ENCODE results near the gene DNAJB4.
"Not testable (repeated sequence)": the region's sequence is repeated elsewhere in the genome, so short reads cannot be mapped to it uniquely, and the experiment has no call there.

Gene DNAJB4

DNA sequence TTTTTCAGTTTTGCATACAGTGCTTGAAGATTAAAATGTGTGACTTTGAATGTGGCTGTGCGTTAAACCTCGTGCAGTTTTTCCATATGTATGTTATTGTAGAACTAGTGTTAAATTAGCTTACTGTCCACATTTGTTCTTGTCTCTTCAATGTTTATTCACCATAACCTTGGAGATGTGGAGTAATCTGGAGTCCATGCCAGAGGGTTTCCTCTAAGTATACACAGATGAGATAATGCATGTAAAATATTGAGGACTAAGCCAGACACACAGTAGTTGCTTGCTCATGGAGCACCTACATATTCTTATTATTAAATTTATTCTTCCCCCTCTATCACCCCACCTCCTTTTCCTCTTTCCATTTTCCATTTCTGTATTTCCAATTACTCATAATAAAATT is 33.3 kb downstream of the DNAJB4 start:
- DNase-seq (ENCODE audit: low spot score), result no peak

DNA sequence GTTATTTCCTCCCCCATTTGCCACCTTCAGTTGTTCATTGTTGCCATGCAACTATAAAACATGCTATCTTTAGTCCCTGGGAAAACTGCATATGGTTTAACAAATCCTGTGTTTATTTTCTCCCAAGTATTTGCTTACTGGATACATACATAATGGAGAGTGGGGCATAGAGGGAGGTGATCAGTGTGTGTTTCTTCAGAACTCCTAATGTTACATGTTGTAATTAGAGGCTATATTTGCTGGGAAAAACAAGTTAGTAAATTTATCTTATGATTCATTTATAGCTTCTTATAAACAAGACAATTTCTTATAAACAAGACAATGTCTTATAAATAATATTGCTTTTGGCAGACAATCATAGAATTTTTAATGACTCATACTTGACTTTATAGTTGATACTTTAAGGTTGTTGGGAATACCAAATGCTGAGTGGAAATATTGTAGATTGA is 33.8 kb downstream of the DNAJB4 start:
- no peak for DNase-seq (ENCODE audit: low spot score)

DNA sequence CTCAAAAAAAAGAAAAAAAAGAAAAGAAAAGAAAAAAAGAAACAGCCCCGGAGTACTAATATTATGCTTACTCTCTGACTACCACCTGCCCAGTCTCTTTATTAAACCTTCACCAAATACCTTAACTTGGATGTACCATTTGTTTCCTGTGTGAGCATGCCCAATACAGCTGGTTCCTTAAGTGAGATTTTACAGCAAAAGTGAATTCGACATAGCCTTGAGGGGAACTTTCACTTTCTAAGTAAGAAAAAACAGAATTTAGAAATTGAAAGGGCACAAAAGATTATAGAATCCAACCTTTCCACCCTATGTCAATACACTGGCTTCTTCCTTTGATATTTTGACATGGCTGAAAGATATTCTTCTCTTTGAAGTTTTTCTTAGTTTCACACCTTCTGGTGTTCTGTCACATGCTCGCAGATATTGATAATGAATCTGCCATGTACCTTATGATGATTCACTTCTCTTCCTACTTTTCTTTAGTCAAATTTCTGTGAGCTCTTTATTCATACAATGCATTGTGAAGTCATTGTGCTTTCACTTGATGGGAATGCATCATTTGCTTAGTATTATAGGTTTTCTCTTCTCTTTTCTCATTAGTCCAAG is 35.8 kb downstream of the DNAJB4 start:
- DNase-seq (ENCODE audit: low spot score), result no peak

DNA sequence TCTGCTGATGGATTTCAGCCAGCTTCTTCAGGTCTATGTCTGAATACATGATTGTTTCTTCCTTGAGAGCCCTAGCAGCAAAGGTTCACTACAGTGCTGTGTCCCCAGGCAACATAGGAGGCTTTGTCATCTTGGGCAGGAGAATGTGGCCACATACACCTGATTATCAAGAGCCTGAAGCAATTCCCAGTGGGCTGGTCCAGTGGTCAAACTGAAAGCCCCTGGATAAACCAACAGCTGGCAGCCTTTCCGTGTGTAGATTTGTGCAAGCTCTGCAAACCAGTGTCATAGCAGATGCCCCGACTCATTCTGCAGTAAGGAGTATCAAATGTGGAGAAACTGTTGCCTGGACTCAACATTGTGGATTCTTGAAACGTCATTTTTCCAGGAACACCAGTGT is 38.7 kb downstream of the DNAJB4 start:
- no peak for DNase-seq (ENCODE audit: low spot score)

DNA sequence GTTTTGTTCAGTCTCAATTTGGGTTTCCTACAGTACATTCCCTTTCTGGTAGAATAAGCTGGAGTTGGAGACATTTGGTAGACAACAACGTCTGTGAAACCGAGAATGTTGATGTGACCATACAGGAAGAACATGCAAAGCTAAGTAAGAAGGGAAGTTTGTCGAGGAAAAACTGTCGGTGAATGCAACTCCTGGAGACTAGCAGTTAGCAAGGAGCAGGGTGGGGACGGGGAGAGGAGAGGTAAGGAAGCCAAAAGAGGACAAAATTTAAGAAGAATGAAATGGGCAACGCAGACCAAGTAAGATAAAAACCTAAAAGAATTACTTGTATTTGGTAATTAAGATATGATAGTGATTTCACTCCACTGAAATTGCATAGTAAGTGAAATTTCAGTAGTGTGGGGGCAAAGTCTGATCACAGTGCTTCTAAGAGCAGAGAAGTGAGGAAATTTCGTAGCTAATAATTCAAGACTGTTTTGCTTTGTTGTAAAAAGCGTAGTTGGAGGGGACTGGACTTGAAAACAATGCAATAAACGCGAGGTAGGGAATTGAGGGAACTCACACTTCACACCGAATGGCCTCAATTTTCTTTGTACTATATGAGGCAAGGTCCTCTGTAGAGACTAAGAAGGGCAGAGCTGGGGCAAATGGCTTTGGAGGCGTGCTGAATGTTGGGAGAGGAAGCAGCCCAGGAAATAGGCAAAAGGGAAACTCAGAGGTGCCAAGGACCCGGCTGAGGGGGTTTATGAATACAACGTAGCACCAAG is 40.2 kb downstream of the DNAJB4 start:
- DNase-seq (ENCODE audit: low spot score), result no peak

DNA sequence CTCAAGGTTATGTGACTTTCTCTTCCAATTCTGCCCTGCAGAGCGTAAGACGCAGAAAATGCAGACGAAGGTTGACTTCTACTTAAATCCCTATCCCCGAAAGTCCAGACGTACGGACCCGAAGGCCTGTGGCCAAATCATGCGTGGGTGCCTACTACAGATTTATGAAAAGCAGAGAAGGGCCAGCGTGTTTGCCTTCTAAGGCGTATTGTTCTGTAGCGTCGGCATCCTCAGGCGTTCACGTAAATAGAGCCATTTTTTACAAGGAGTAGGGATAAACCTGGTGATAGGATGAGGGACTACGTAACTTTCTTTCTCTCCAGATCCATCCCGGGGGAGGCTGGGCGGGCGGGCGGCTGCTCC is 40.8 kb downstream of the DNAJB4 start:
- no peak for DNase-seq (ENCODE audit: low spot score)

DNA sequence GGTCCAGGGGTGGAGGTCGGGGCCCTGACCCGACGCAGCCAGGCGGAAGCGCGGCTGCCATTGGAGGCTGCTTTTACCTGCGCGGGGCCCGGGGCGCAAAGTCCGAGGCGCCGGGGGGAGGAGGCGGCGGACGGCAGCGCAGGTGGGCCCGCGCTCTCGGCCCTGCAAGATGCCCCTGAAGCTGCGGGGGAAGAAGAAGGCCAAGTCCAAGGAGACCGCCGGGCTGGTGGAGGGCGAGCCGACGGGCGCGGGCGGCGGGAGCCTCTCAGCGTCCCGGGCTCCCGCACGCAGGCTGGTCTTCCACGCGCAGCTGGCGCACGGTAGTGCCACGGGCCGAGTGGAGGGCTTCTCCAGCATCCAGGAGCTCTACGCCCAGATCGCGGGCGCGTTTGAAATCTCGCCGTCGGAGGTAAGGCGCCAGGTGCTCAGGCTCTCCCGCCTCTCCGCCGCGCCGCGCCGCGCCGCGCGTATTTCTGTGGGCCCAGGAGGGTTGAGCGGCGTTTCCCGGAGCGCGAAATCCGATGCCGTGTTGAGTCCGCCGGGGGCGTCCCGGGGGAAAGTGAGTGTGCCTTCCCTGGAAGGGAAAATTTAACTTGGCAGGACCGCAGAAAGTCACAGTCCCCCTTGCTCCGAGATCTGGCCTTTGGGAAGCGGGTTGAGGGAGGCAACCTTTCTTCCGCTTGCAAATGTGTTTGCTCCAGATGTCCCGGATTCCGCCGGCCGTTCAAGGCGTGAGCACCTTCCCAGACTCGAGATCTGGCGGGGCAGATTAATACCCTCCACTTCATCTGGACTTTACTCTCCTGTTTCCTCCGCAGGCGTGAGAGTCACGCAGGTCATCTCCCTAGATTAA is 41.4 kb downstream of the DNAJB4 start, which contains the start of gene GIPC2:
TSS of gene GIPC2 (plus strand) at position 41 of the 853 bp plus-strand sequence. CDS start at position 170, 129 bp downstream.
- DNase-seq (ENCODE audit: low spot score), result no peak

DNA sequence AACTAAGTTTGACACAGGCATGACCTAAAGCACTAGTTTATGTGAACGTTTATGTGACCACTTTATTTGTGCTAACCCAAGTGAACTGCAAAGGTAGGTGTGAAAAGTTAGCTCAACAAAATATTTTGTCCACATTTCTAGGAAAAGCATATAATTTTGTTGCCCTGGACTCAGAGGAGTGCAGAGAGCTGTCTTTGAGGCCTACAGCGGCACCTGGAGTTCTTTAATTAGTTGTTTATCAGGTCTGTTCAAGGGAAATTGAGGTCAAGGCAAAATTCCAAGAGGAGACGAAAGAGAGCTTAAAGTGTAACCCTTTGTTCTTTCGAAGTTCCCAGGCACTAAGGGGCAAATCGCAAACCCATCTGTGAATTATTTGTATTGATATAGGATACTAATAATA is 42.4 kb downstream of the DNAJB4 start:
- no peak for DNase-seq (ENCODE audit: low spot score)

DNA sequence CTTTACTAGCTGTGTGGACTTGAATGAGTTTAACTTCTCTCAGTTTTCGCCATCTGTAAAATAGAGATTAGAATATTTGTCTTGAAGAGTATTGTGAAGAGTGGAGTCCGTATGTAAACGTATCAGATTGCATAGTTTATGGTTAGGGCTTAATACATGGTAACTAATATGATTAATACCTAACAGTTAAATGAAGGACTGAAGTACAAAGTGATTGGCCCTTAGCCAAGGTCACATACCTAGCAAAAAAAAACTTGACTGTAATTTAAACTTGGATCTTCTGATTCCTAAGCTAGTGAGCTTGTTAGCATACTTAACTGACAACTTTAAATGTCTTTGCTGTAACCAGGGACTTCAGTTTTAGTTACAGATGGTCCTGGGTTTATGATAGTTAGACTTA is 42.9 kb downstream of the DNAJB4 start:
- no peak for DNase-seq (ENCODE audit: low spot score)

DNA sequence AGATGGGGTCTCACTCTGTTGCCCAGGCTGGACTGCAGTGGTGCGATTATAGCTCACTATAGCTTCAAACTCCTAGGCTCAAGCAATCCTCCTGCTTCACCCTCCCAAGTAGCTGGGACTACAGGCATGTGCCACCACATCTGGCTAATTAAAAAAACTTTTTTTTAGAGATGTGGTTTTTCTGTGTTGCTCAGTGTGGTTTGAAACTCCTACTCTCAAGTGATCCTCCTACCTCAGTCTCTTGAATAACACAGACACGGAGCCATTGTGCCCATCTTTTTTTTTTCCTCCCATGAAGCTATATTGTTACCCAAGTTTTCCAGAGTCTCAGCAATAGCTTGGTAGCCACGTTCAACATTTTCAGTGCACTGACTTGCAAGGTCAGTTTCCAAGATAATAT is 43.7 kb downstream of the DNAJB4 start:
- no peak for DNase-seq (ENCODE audit: low spot score)

DNA sequence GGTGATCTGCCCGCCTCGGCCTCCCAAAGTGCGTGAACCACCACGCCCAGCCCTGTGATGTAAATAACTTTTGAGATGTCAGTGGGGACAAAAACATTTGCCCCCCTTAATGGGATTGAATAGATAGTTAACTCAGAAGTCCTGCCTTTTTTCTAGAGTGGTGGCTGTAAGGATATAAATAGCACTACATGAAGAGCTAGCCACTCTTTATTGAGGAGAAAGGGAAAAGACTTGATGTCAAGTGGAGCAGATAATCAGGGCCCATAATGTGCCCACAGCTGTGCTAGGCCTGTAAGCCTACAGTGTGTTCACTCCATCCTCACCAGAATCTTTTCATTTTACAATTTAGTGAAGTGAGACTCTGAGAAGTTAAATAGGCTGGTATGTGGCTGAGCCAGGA is 44.7 kb downstream of the DNAJB4 start:
- no peak for DNase-seq (ENCODE audit: low spot score)

DNA sequence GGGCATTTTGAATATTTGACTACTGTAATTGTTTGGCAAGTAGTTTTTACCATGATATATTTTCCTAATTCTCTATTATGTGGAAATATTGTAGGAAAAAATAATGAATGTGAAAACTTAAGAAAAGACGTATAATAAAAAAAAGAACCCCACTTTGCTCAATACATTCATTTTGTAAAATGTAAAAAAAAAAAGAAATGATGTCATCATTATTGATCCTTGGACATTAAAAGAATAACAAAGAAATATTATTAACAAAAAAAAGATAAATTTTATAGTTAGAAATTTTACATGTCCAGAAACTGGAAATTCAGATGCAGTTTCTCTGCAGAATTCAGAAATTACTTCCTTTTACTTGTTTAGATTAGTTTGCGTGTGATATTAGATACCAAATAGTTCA is 46.3 kb downstream of the DNAJB4 start:
- DNase-seq (ENCODE audit: low spot score), result no peak

DNA sequence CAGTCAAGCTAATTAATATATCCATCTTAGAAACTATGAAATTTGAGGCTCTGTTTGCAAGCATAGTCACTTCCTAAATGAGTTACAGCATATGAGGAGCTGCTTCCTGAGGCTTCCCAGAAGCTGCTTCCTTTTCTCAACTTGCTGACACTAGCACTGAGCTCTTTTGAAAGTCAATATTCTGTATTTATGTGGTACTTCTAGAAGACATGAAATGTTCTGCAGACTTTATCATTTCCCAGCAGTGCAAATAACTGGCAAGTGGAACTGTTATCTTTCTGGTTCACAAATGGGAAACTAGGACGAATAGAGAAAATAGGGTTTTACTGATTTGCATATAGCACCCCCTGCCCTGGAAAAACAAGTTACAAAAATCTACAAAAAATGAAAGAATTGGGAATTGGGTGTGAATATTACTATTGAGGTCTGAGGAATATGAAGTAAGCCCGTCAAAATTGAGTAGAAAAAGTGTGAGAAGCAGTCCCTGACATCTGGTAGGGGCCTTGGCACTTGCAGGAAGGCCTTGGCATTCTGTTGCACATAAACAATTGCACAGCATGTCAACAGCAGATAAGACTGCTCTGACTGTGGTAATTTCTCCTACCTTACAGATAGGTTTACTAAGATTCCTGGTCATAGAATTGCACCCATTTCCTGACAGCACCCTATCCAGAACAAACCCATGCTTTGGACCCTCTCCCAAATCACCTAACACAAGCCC is 48.1 kb downstream of the DNAJB4 start:
- DNase-seq (ENCODE audit: low spot score), result no peak

DNA sequence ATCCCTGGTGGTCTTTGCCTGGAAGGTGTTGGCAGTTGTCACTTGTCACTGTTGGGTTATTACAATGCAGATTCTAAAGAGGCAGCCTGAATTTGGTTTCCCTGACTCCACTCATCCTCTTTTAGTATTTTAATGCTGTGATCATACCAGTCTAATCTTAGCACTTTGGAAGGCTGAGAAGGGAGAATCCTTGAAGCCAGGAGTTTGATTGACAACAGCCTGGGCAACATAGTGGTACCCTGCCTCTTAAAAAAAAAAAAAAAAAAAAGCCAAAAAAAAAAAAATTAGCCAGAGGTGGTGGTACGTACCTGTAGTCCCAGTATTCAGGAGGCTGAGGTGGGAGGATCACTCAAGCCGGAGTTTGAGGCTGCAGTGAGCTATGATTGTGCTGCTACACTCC is 48.8 kb downstream of the DNAJB4 start:
- DNase-seq (ENCODE audit: low spot score), result no peak

DNA sequence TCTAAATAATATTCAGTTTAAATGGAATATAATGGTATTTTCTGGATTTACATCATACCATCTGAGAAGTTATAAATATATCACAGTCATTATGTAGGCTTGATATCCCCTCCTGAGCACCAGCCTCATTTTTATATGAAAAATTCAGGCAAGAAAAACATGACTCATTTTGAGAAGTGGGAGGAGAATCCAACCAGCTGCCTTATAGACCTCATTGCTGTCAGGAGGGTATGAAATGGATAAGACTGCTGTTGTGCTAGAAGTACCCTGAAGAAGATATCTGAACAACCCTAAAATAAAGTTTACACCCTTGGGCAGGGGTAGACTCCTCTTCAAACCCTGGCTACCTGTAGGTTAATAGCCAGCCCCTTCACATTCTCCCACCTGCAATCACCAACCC is 49.8 kb downstream of the DNAJB4 start:
- no peak for DNase-seq (ENCODE audit: low spot score)

DNA sequence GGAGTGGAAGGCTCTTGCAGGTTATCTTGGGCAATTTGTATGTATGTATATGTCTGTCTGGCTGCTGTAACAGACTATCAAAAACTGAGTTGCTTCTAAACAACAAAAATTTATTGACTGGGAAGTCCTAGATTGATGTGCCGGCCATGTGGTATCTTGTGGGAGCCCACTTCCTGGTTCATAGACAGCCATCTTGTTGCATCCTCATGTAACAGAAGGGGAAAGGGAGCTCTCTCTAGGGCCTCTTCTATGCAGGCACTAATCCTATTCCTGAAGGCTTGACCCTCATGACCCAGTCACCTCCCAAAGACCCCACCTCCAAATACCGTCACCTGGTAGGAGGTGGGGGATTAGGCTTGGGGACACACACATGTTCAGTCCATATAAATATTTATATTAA is 50.2 kb downstream of the DNAJB4 start:
- no peak for DNase-seq (ENCODE audit: low spot score)

DNA sequence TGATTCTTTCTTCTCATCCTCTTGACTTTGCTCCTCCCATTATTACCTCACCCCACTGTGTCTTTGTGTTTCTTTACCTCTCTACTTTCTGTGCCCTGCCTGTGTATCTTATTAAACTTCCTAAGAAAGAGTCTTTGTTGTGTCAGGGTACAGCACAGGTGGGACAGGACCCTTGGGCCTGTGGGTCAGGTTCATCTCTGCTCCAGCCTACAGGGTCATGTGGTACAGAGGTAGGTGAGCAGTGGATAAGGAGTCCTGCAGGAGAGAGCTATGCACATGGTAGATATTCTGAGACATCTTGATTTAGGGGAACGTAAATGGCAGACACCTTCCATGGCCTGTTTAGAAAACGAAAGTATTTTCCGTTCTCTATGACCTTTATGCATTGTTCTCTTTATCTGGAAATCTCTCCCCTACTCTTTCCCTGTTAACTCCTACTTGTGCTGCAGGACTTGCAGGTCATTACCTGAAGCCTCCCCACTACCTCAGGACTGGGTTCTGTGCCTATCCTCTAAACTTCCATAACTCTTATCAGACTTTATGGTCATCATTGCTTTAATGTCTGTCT is 50.9 kb downstream of the DNAJB4 start:
- DNase-seq (ENCODE audit: low spot score), result no peak

DNA sequence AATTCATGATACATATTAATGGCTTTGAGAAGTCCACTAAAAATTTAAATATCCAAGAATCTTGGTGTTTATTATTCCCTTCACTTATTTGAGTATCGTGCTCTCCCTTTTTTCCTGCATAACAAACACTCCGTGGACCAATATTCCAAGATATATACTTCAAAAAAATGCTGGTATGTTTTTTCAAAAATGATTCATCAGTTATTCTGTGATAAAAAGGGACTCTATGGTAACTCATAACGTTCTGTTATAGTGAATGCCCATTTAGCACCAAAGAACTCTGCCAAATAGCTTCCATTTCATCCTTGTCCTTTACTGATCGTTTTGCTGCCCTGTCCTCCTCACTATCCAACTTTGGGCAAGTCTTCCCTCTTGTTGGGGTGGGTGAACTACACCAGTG is 53.9 kb downstream of the DNAJB4 start:
- DNase-seq (ENCODE audit: low spot score), result no peak

DNA sequence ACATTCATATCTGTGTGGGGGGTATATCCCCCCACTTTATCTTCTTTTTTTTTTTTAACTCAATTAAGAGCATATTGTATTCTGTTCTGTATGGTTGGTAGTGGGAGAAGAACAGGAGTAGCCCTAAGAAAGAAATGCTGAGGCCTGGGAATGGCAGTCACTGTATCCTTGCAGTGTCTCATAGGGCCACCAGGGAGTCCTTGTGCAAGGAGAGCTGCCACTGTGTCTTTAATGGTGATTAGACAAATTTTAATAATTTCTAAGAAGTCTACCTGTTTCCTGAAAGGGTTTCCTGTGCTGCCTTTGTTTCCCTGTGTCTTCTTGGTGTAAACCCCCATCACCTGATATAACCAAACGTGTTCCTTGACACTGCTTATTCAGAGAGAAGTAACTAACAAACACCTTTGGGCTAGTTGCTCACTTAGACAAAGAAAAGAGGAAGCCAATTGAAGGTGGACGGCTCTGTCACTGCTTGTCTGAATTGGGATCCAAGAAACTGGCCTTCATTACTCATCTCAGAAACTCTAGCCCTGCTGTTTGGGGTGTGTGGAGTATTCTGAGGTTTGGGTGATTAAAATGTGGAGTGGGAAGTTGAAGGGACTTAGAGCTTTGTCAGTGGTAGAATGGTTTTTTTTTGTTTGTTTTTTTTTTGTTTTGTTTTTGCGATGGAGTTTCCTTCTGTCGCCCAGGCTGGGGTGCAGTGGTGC is 56.3 kb downstream of the DNAJB4 start:
- DNase-seq (ENCODE audit: low spot score), result no peak

DNA sequence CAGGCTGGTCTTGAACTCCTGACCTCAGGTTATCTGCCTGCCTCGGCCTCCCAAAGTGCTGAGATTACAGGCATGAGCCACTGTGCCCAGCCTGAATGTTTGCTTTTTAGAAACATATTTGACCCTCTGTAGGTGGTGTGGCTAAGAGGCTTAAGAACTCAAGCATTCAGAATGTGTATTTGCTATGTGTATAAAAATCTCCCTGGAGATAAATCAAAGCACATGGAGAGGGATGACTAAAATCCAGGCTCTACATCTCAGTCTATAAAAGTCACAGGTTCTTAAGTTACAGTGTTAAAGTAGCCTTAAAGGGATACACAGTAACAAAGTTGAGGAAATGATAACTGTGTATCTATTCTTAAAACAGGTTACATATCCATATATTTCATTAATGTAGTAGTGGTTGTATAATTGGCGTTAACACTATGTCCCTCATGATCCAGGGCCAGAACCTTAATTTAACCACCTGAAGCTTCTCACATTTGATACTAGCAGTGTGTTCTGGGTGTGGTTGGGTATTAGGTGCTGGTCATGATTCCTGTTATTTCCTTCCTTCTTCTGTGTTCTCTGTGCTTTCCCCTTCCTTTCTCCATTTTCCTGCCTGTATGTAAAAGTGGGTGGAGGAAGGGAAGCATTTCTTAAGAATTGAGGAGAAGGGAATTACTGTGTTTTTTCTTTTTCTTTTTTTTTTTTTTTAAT is 57.2 kb downstream of the DNAJB4 start:
- no peak for DNase-seq (ENCODE audit: low spot score)

DNA sequence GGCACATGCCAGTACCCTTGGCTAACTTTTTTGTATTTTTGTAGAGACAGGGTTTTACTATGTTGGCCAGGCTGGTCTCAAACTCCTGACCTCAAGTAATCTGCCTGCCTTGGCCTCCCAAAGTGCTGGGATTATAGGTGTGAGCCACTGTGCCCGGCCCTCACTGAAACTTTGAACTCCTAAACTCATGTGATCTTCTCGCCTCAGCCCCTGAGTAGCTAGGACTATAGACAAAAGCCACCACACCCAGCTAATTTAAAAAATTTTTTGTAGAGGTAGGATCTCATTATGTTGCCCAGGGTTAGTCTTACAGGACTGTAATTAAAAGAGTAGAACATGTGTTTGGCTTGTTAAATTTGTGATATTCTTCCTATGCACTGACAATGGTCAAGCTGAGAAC is 60.1 kb downstream of the DNAJB4 start:
- not testable (repeated sequence) for DNase-seq (ENCODE audit: low spot score)

Measured in activated CD4-positive, alpha-beta T cell treated with anti-CD3 and anti-CD28 coated beads, Interleukin-2, Interleukin-4, amounts not matched to agents 100 ng/mL and 50 ng/mL, durations not matched to agents 16 hours and 8 hours (primary cell).